Measurements from ENCODE around the gene CFAP90.
A peak's percentile ranks its signal among the peaks of the same experiment; 100 is the strongest.

CFAP90 gene

DNA sequence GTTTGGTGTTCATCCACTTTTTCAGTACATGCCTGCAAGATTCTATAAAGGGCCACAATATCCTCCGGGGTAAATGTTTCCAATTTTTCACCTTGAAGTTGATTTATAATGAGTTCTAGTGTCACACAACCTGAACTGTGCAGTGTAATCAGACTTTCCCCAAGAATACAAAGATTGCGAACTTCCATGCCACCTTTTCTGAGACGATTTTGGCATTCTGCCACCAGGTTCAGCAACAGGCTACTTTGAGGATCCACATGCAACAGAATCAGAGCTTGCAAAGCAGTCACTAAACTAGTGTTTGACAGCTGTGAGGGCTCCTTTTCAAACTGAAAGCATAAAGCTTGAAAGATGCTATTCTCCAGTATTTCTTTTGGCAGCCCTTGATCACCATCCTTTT, 16.3 kb upstream of the CFAP90 start:
- DNase-seq = no peak

DNA sequence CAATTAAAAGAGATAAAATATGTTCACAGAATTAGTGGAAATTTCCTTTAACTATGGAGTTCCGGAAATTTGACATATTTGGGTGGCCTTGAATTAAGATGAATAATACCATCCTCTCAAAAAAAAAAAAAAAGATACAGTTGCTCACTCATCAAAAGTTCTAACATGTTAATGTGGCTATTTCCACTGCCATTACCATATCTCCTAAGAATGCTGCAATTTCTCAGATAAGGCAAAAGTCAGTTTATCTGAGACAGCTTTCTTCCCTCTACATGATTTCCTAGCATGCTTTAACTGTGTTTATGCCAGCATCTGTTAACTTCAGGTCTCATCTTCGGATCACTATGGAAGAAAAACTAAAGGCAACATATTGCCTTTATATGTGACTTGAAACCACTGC, 15.3 kb upstream of the CFAP90 start:
- no peak for DNase-seq

DNA sequence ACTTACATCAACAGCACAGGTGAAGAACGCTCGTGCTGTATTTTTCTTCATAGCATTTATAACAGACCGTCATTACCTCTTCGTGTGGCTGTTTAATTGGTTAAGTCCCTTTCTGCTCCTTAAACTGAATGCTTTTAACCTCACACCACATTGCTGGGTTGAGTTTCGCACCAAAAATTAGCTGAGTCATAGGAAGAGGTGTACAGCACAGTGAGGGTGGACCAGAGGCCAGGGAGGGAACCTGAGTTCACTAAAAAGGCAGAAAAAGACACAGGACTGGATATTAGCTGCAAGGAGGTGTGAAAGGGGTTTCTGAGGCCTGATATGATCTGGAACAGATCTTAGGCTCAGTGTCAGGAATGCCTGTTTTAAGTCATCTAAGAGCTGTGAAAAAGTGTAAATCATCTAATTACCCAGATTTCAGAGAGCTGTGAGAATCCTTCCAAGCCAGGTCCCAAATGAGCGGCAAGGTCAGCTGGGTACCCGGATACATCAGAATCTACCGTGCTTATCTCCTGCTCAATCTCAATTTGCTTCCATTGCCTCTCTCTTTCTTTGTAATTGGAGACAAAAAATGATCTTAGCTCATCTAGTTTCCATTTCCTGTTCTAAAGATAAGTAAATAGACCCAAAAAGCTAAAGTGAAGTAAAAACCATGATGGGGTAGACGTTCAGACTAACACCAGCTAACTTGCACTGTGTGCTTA, 7.1 kb upstream of the CFAP90 start:
- DNase-seq = no peak

DNA sequence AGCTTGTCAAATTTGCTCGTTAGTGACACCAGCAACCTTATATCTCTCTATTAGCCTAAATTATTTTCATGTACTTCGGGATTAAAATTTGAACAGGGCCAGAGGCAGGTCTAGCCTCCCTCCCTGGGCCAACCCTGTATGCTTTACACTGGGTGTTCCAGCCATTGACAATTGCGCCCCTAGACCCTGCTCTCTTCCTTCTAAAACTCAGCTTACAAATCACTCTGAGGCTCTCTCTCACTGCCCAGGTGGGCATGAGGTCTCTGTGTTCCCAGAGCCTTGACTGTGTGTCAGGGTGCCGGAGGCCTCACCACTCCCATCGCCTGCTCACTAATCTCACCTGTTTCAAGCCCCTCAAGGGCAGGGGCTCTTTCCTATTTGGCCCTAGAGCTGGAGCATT, 6.4 kb upstream of the CFAP90 start:
- no peak for DNase-seq

DNA sequence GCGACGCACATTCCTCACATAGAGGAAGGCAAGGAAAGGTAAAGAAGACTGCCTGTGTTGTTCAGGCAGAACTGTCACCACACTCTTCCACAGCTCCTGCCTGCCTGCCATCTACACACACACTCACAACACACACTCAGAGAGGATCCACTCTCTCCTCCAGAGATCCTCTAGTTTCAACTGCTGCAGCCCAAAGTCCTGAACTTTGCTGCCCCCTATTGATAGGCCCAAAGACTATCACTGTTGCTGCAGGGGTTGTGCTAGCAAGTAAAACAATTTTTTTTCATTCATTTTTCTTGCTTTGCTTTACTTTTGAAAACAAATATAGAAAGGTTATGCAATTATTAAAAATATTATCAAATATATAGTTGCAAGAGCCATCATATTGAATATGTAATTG, 5.9 kb upstream of the CFAP90 start:
- DNase-seq = peak; percentile 42

DNA sequence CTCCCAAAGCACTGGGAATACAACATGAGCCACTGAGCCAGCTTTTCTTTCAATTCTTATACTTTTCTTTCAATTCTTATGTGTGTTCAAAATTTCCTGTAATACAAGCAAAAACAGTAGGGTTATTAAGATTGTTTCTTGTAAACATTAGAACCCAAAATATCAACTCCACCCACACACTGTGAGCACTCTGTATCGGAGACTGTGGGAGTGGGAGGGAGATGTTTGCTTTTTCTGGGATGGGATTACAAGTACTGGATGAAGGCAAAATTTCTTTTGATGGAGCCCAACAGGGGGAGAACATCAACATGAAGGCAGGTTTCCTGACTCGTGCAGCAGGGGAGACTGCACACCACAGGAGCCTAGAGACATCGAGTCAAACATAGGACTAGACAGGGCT, 4.7 kb upstream of the CFAP90 start:
- no peak for DNase-seq

DNA sequence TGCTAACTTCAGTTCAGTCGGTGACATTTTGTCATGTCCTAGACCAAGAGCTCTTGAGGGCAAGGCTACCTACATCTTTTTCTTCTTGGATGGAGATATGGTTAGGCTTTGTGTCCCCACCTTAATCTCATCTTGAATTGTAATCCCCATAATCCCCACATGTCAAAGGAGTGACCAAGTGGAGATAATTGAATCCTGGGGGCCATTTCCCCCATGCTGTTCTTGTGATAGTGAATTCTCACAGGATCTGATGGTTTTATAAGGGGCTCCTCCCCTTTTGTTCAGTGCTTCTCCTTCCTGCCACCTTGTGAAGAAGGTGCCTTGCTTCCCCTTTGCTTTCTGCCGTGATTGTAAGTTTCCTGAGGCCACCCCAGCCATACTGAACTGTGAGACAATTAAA, 2.1 kb upstream of the CFAP90 start:
- no peak for DNase-seq

DNA sequence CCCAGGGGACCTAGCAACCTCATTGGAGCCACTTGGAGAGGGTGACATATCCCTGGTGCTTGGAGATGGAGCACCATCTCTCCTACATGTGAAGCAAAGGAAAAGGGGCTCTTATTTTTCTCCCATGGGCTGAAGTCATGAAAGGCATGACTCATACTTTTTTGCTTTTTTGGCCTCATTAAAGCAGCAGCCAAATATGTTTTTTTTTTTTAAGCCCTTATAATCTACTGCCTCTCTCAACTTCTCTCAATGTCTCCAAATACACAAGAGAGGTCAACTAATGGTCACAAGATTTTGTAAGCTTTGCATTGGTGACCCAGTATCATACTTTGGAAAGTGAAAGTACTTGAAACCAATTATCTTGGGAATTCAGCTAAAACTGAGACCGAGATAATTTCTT, 1.6 kb upstream of the CFAP90 start:
- no peak for DNase-seq

DNA sequence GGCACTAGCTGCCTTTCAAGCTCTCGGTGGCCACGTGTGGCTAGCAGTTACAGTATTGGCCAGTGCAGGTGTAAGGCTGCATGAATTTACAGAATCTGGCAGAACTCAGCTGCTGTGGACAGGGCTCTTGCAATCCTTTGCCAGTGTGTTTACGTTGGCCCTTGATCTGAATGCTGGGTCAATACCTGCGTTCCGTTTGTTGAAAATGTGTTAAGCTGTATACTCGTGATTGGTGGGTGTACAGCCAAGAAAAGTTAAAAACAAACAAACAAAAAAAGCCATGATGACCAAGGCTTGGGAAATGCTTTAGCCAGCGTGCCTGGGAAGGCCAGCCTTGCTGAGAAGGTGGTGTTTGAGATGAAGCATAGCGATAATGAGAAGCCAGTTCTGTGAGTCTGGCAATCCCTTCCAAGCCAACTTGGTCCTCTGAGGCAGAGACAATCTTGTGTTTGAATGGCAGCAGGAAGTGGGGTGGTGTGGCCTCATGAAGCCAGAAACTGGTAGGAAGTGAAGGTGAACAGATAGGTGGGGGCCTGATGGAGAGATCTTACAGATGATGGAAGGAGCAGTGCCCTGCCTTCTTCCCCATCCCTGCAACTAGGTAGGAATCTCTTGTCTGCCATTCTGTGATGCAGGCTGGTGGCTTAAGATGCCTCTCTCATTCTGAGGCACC, 820 bp upstream of the CFAP90 start:
- DNase-seq = no peak

DNA sequence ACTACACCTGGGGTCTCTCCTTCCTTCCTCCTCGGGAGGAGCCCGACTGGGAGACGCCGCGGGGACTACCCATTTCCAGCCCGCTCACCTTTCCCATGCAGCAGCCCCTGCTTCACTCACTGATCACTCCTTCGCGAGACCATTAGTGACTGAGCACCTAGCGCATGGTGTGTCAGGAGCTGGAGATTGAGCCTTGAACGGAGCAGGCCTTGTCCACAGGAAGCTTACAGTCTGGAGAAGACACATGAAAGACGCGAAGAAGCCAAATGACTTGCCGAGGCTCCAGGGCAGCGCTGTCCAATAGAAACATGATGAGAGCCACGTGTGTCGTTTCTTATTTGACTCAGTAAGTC, 283 bp upstream of the CFAP90 start:
- DNase-seq = no peak

DNA sequence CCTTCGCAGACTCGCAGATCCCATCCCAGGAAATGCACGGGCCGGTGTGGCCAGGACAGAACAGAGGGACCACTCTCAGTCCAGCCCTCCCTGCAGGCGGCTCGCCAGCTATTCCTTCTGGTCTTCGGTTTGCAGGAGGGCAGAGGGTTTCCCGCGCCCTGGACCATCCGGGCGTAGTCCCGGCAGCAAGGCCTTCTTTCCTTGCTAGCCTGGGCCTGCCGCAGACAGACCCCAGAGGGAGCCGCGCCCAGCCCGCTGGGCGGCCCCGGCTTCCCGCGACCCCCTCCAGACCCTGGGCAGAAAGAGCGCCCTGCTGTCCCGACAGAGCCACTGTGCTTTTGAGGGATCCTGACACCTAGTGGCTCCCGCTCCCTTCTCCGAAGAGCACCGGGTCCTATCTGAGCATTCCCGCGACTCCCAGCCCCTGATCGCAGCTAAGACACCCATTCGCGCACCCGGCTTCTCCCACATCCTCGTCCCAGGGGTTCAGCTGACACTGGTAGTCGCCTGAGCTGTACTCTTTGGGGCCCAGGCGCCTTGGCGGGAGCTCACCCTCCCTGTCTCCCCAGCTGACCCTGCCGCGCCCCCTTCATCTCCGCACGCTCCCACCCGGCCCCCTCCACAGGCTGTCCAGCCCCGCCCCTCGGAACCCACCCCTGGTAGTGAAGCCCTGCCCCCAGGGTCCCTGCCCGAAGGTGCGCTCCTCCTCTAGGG, 1.1 kb downstream of the CFAP90 start:
- DNase-seq = peak; percentile 30

DNA sequence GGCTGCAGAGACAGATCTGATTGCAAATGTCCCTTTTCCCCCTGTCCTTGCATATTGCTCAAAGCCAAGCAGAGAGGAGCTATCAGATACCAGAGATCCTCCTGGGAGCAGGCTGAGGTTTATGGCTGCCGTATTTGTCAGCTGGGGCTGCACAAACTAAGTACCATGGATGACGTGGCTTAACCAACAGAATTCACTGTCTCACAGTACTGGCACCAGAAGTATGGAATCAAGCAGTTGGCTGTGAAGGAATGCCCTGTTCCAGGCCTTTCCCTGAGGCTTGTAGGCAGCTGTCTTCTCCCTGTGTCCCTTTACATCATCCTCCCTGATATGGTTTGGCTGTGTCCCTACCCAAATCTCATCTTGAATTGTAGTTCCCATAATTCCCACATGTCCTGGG, 2.6 kb downstream of the CFAP90 start:
- no peak for DNase-seq

DNA sequence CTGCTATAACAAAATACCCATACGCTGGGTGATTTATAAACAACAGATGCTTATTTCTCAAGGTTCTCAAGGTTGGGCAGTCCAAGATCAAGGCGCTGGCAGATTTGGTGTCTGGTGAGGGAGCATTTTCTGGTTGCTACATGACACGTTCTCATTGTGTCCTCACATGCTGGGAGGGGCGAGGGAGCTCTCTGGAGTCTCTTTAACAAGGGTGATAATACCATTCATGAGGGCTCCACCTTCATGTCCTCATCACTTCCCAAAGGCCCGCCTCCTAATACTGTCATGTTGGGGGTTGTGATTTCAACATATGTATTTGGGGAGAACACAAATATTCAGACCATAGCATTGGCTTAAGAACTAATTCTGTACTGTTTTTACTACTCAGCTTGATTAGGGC, 4.6 kb downstream of the CFAP90 start:
- no peak for DNase-seq

DNA sequence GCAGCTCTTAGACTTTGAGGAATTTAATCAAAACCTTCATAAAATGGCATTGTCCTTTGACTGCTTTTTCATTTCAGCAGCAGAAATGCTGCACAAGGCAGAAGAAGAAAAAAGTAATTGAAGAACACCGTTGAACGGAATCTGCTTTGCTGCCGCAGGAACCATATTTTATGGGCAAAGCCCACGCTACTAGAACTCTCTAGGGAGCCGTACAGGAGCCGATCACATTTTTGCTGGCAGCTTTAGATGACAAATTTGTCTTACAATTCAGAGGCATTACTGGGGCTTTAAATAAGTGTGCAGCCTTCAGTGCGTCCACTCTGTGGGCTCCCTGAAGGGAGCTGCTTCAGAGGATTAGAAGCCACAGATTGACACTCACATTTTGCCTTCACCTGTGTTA, 5.4 kb downstream of the CFAP90 start:
- DNase-seq = no peak

DNA sequence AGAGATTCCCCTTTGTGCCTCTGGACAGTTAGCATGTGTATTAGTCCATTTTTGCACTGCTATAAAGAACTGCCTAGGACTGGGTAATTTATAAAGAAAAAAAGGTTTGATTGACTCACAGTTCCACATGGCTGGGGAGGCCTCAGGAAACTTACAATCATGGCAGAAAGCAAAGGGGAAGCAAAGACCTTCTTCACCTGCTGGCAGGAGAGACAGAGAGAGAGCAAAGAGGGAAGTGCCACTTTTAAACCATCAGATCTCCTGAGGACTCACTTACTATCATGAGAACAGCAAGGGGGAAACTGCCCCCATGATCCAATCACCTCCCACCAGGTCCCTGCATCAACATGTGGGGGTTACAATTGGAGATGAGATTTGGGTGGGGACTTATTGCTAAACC, 6.0 kb downstream of the CFAP90 start:
- DNase-seq = no peak

DNA sequence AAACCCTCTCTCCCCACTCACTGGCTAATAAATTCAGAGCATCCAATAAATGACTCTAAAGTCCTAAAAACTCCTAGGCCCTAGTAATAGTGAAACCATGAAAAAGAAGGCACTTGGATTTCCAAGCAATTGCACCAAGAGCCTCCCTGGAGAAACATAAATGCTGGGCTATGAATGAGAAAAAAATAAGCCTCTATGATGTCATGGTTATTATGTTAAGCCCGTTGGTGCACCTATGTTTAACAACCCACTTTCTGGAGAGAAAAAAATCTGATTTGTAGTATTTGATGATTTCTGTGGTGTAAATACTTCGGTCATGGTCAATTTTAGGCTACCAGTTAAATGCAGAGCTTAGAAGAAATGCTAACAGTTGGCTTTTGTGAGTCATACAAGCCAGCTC, 8.4 kb downstream of the CFAP90 start:
- DNase-seq = no peak

DNA sequence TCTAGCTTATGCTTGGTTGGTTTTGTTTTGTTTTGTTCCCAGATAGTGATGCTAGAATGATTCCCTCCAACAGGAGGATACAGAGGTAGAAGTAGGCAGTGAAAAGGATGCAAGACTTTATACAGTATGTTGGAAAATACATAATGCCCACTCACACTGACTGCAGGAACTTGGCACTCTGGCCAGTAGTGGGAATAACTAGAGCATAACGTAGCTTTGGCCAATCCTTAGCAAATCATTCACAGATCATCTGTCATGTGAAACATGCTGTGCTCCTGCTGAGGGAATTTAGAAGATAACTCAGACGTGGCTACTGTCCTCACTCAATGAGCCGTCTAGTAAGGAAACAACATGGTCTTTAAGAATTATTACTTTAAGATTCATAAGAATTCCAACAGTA, 13.5 kb downstream of the CFAP90 start:
- DNase-seq = no peak

DNA sequence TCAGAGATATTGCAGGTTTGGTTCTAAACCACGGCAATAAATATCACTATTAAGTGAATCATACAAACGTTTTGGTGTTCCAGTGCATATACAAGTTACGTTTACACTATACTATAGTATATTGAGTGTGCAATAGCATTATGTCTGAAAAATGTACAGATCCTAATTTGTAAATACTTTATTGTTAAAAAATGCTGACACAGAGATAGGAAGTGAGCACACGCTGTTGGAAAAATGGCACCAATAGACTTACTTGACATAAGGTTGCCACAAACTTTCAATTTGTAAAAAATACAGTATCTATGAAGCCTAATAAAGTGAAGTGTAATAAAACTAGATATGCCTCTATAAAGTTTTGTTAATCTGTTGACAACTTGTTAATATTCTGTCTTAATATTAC, 16.0 kb downstream of the CFAP90 start:
- DNase-seq = no peak

DNA sequence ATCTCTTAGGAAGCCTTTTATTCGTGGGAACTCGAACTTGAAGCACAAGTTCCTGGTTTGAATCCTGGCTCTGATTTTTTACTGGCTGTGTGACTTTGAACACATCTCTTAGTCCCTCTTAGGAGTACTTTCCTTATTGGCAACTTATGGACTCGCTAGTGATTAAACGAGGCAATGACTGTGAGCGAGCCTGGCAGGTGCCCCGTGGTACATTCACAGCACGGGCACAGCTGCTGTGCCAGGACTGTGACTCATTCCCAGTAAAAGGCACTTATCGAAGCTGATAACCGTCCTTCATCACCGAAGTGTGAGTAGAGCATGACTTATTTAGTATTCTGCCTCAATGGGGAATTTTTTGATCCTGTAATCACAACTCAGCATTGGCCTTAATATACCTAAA, 22.7 kb downstream of the CFAP90 start:
- peak; percentile 24 for DNase-seq

DNA sequence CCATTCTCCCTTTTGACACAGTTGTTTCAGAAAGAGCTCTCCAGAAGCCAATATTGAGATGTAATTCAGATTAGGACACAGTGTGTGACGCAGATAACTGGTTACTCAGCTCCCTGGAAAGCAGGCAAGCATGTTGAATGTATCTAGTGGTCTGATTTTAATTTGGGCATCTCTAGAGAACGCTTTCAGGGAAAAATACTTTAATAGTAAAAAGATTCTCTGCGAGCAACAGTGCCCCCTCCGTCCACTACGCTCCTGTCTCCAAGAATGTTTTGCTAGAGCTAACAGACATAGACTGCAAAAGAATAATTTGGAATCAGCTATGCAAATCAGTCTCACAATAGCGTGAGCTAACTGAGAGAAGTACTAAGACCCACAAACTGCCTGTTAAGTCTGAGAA, 23.3 kb downstream of the CFAP90 start:
- DNase-seq = no peak

DNA sequence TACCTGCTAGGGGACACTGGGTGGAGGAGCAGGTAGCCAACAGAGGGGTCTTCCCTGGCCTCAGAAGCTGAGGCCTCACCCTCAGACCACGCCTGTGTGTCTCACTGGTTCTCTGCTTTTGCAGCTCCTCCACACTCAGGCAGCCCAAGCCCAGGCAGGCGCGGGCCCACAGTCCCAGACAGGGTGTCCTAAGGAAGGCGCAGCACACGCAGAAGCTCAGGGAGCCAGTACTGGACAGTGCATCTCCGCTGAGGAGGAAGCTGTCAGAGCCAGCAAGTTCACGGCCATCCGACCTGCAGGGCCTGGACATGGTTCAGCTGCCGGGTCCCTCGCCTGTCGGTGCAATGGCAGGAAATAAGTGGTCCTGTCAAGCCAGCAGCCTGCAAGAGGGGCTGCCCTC, 25.3 kb downstream of the CFAP90 start:
- DNase-seq = no peak

DNA sequence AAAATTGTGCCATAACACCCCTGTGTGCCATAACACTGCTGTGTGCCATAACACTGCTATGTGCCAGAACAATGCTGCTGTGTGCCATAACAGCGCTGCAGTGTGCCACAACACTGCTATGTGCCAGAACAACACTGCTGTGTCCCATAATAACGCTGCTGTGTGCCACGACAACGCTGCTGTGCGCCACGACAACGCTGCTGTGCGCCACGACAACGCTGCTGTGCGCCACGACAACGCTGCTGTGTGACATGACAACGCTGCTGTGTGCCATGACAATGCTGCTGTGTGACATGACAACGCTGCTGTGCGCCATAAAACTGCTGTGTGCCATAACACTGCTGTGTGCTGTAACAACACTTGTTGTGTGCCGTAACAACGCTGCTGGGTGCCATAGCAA, 25.9 kb downstream of the CFAP90 start:
- no peak for DNase-seq

DNA sequence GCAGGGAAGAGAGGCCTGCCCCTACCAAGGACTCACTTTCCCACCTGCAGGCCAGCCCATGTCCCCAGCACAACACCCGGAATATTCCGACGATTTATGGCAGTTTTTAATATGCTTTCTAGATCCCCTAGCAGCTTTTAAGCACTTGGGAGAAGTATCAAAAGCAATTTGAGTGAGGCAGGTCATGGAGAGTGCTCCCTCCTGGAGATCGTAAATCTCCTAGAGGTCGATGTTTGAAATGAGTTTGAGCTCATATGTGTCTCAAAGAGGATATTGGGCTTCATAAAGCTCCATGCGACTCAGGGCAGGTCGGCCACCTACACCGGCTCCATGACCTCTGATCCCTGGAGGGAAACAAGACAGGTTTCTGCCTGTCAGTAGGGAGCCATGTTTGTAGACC, 27.3 kb downstream of the CFAP90 start:
- no peak for DNase-seq

DNA sequence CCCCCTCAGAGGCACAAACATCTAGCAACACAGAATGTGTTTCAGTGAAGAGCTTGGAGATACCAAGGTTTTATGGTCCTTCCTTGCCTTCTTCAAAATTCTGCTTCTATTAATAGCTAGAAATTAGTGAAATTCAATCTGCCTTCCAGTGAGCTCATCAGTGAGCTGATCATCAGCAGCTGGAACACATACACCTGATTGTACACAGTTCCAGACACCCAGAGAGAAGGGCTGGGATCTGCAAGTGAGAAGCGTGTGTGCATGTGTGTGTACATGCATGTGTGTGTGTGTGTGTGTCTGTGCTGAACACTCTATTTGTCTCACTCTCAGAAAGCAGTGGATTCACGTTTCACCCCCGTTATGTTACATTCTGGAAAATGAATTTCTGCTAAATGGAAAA, 28.5 kb downstream of the CFAP90 start:
- no peak for DNase-seq

DNA sequence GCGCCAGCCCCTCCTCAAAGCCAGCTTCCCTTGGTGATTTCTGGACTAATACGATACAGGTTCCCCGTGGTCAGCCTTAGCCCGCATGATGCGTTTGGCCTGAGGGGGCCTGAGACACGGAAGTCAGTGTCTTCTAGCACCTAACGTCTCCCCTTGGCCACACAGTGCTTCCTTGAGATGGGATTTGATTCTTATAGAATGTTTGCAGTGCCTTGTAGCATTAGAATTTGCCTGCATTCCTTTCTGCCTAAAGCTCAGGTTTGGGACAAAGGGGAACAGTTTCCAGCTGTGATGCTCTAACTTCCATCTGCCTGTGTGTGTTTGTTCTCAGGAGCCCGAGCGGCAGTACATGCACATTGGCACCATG, 34.4 kb downstream of the CFAP90 start:
- DNase-seq = no peak
